ENCODE data around the gene MPG.
"Not testable (repeated sequence)": the region's sequence is repeated elsewhere in the genome, so short reads cannot be mapped to it uniquely, and the experiment has no call there.

DNA sequence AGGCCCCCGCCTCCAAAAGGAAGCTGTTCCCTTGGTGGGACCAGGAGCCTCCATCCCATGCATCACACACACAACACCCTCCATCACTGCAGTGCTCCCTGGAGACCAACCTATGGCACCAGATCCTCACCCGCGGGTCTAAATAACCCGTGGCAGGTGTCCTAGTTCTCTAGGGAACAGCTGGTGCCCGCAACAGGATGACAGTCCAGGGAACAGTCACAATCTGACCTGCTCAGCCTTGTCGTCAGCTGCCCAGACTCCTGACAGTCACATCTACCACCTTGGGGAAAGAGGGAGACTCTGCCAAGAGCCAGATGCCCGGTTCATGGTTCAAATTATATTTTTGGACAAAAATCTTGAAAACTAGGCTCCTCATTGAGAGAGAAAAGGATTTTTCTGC lies 47.4 kb upstream of the MPG start:
- not testable (repeated sequence) for TF ChIP-seq POLR2A (IDR thresholded peaks at IDR 0.05)
- TF ChIP-seq, protein P1, sequence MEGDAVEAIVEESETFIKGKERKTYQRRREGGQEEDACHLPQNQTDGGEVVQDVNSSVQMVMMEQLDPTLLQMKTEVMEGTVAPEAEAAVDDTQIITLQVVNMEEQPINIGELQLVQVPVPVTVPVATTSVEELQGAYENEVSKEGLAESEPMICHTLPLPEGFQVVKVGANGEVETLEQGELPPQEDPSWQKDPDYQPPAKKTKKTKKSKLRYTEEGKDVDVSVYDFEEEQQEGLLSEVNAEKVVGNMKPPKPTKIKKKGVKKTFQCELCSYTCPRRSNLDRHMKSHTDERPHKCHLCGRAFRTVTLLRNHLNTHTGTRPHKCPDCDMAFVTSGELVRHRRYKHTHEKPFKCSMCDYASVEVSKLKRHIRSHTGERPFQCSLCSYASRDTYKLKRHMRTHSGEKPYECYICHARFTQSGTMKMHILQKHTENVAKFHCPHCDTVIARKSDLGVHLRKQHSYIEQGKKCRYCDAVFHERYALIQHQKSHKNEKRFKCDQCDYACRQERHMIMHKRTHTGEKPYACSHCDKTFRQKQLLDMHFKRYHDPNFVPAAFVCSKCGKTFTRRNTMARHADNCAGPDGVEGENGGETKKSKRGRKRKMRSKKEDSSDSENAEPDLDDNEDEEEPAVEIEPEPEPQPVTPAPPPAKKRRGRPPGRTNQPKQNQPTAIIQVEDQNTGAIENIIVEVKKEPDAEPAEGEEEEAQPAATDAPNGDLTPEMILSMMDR (IDR thresholded peaks at IDR 0.05) = not testable (repeated sequence)
